Keratinocyte (primary cell): Measurements from ENCODE around the gene ZSWIM6. TPM values are rescaled to one million over a fixed set of nuclear protein-coding genes. Genes with fewer than 3 reads are reported as not detected.

Experiments used
- DNase-seq: peaks from one replicate; pipeline ENCODE4 v3.0.0-alpha.2; 2011; ENCODE audit warnings: low read depth, missing footprints, low spot score
- FAIRE-seq: peaks from 2 replicates; lab custom pipeline; 2011; peaks lifted over from hg19 to GRCh38; lab: Jason Lieb, UNC
- H2AFZ ChIP-seq: 2 replicates; pipeline ENCODE4 v1.6.0; 2012; ENCODE audit warnings: low read length, control low read depth, inconsistent platforms; ENCODE audit not compliant: control insufficient read depth
- H3K27ac ChIP-seq: 2 replicates; pipeline ENCODE4 v1.5.1; 2011; ENCODE audit warnings: low read length; ENCODE audit not compliant: control insufficient read depth, insufficient read depth
- H3K27me3 ChIP-seq: 3 replicates; pipeline ENCODE4 v1.6.0; 2011; ENCODE audit warnings: low read length; ENCODE audit not compliant: control insufficient read depth, insufficient read depth; ENCODE audit errors: extremely low read depth
- H3K36me3 ChIP-seq, 2 experiments: 2 replicates in 1 of 2; 3 replicates in 1 of 2; pipeline ENCODE4 v1.5.1; 2011; ENCODE audit warnings: low read length in 2 of 2, mild to moderate bottlenecking in 1 of 2; ENCODE audit not compliant: control insufficient read depth in 2 of 2, insufficient read depth in 2 of 2; ENCODE audit errors: extremely low read depth in 1 of 2
- H3K4me1 ChIP-seq: 3 replicates; pipeline ENCODE4 v1.5.1; 2011; ENCODE audit warnings: low read length; ENCODE audit not compliant: control insufficient read depth, insufficient read depth; ENCODE audit errors: extremely low read depth
- H3K4me2 ChIP-seq: 3 replicates; pipeline ENCODE4 v1.6.0; 2011; ENCODE audit warnings: low read depth, low read length; ENCODE audit not compliant: control insufficient read depth, insufficient read depth; ENCODE audit errors: extremely low read depth
- H3K4me3 ChIP-seq, 3 experiments: fragments of 200-600 bp in 1 of 3; sonication (generic) in 1 of 3; 2 replicates in 2 of 3; 3 replicates in 1 of 3; pipeline ENCODE4 v1.5.1; 2011 to 2016; ENCODE audit warnings: low read length in 3 of 3, mild to moderate bottlenecking in 3 of 3, control low read depth in 2 of 3, inconsistent platforms in 1 of 3, low read depth in 1 of 3, mixed read lengths in 1 of 3, mixed run types in 1 of 3, moderate library complexity in 1 of 3; ENCODE audit not compliant: control insufficient read depth in 2 of 3, insufficient read depth in 2 of 3; ENCODE audit errors: extremely low read depth in 1 of 3
- H3K79me2 ChIP-seq: 2 replicates; pipeline ENCODE4 v1.6.0; 2012; ENCODE audit warnings: low read length; ENCODE audit not compliant: control insufficient read depth, insufficient read depth
- H3K9ac ChIP-seq: 3 replicates; pipeline ENCODE4 v1.6.0; 2011; ENCODE audit warnings: low read length; ENCODE audit not compliant: control insufficient read depth, insufficient read depth; ENCODE audit errors: extremely low read depth
- H3K9me1 ChIP-seq: 3 replicates; pipeline ENCODE4 v1.6.0; 2011; ENCODE audit warnings: low read length; ENCODE audit not compliant: control insufficient read depth, insufficient read depth; ENCODE audit errors: extremely low read depth
- H3K9me3 ChIP-seq: 2 replicates; pipeline ENCODE4 v1.5.1; 2012; ENCODE audit warnings: low read depth, low read length; ENCODE audit not compliant: control insufficient read depth
- H4K20me1 ChIP-seq: 3 replicates; pipeline ENCODE4 v1.6.0; 2011; ENCODE audit warnings: low read length; ENCODE audit not compliant: control insufficient read depth, insufficient read depth; ENCODE audit errors: extremely low read depth
- CTCF ChIP-seq, 3 experiments: IDR thresholded peaks in 1 of 3; conservative IDR thresholded peaks in 1 of 3; optimal IDR thresholded peaks in 1 of 3; 2 replicates in 2 of 3; 3 replicates in 1 of 3; pipeline versions ENCODE3 to v1.5.1; 2011; ENCODE audit warnings: low read length in 3 of 3, mild to moderate bottlenecking in 3 of 3, moderate library complexity in 2 of 3, control low read depth in 1 of 3, inconsistent platforms in 1 of 3; ENCODE audit not compliant: insufficient read depth in 2 of 3; ENCODE audit errors: extremely low read depth in 1 of 3
- EZH2 ChIP-seq: IDR thresholded peaks from one replicate; pipeline ENCODE4 v1.6.1; 2012; ENCODE audit warnings: inconsistent platforms, mild to moderate bottlenecking, low read length, moderate library complexity
- dilution Hi-C: fragments of 300-500 bp; cut with MboI; formaldehyde crosslinking; loops from one replicate; pipeline ENCODE4 v1.7.0; 2020; ENCODE audit warnings: low sequenced_read_pairs; ENCODE audit not compliant: extremely low pct_ligation_motif_present
- polyA plus RNA-seq, 5 experiments: library from polyadenylated mRNA; depleted of rRNA in 3 of 5; stranded (reverse) in 3 of 5; stranded (forward) in 1 of 5; unstranded in 1 of 5; fragments of >200 nt; gene quantifications; 1 replicate in 1 of 5; 2 replicates in 3 of 5; 3 replicates in 1 of 5; pipeline versions ENCODE4 v1.2.1 to v1.2.3, GENCODE V29; 2011 to 2012; ENCODE audit warnings: missing spikeins in 2 of 5, low read depth in 1 of 5, low replicate concordance in 1 of 5

ZSWIM6 gene
- polyA plus RNA-seq, 1 donor (not counting 4 experiments of a cell fraction or from before 2014, with no cell fraction given) = 9.9 TPM

DNA sequence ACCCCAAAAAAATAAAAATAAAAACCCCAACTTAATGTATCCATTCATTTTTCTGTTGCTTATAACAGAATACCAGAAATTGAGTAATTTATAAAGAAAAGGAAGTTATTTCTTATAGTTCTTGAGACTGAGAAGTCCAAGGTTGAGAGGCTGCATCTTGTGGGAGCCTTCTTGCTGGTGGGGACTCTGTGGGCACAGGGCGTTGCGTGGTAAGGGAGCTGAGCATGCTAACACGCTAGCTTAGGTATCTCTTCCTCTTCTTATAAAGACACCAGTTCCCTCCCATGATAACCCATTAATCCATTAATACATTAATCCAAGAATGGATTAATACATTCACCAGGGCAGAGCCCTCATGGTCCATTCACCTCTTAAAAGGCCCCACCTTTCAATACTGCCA is 150.9 kb downstream of the ZSWIM6 start:
- H3K79me2 ChIP-seq = peaks cover 14% of the 10 kb centered on the region
- H3K4me1 ChIP-seq = no peaks in the 10 kb centered on the region
- H3K4me2 ChIP-seq = no peak overlapping the region
- no peaks in the 10 kb centered on the region for H3K9me1 ChIP-seq
- dilution Hi-C loops = no loop called here
- H4K20me1 ChIP-seq = no peaks in the 10 kb centered on the region
- FAIRE-seq (no peak), DNase-seq (no peak)
- no peaks in the 10 kb centered on the region for H3K36me3 ChIP-seq
- no peak overlapping the region for H3K4me3 ChIP-seq
- no peaks in the 10 kb centered on the region for H3K27me3 ChIP-seq
- H3K9me3 ChIP-seq = no peaks in the 10 kb centered on the region
- no peak overlapping the region for H2AFZ ChIP-seq
- H3K9ac ChIP-seq = no peak overlapping the region
- H3K27ac ChIP-seq = no peak overlapping the region
- TF ChIP-seq EZH2 = no peak

- Histone ChIP-seq H2AFZ (no peak overlapping the region), H3K9me1 (no peaks in the 10 kb centered on the region), H3K27ac (no peak overlapping the region), H3K4me1 (no peaks in the 10 kb centered on the region), H3K27me3 (no peaks in the 10 kb centered on the region), H3K4me2 (no peak overlapping the region), H4K20me1 (no peaks in the 10 kb centered on the region), H3K4me3 (no peak overlapping the region), H3K79me2 (peaks cover 17% of the 10 kb centered on the region), H3K9me3 (no peaks in the 10 kb centered on the region), H3K9ac (no peak overlapping the region), H3K36me3 (no peaks in the 10 kb centered on the region)
- DNase-seq (no peak), FAIRE-seq (no peak)
- dilution Hi-C loops = no loop called here
- TF ChIP-seq EZH2 (no peak), CTCF (optimal IDR thresholded peaks at IDR 0.05 in 1 of 3, IDR thresholded peaks at IDR 0.05 in 1 of 3, conservative IDR thresholded peaks at IDR 0.05 in 1 of 3; ENCODE audit: extremely low read depth in 1 of 3, insufficient read depth in 2 of 3, low read length in 3 of 3) (no peak)
These were observed 154.4 kb downstream of the ZSWIM6 start for GRCh38 chr5:61486476-61486875.

GRCh38 chr5:61489574-61489973 is 157.5 kb downstream of the ZSWIM6 start:
- peaks cover 17% of the 10 kb centered on the region for H3K79me2 ChIP-seq
- no peaks in the 10 kb centered on the region for H3K4me1 ChIP-seq
- dilution Hi-C loops = no loop called here
- H2AFZ ChIP-seq = no peak overlapping the region
- H4K20me1 ChIP-seq = no peaks in the 10 kb centered on the region
- no peak for DNase-seq
- no peak for TF ChIP-seq EZH2
- no peak for TF ChIP-seq CTCF (optimal IDR thresholded peaks at IDR 0.05 in 1 of 3, IDR thresholded peaks at IDR 0.05 in 1 of 3, conservative IDR thresholded peaks at IDR 0.05 in 1 of 3; ENCODE audit: extremely low read depth in 1 of 3, insufficient read depth in 2 of 3, low read length in 3 of 3)
- peaks cover 0 to 3% of the 10 kb centered on the region in 2 experiments for H3K36me3 ChIP-seq
- H3K9ac ChIP-seq = no peak overlapping the region
- no peaks in the 10 kb centered on the region for H3K9me1 ChIP-seq
- H3K4me3 ChIP-seq = no peak overlapping the region
- no peak for FAIRE-seq
- H3K9me3 ChIP-seq = no peaks in the 10 kb centered on the region
- no peaks in the 10 kb centered on the region for H3K27me3 ChIP-seq
- no peak overlapping the region for H3K27ac ChIP-seq
- H3K4me2 ChIP-seq = no peak overlapping the region
